GM12892 (cell line): Measurements from ENCODE around the gene WLS.

Experiments
- POLR2A ChIP-seq: IDR thresholded peaks from 2 replicates; pipeline ENCODE4 v1.6.1; 2011; ENCODE audit warnings: low read depth, low read length, control low read depth
- POLR2AphosphoS5 ChIP-seq: IDR thresholded peaks from 2 replicates; pipeline ENCODE4 v1.6.1; 2011; ENCODE audit warnings: low read depth, low read length, control low read depth
- TAF1 ChIP-seq: IDR thresholded peaks from 2 replicates; pipeline ENCODE4 v1.6.1; 2011; ENCODE audit warnings: low read depth, mild to moderate bottlenecking, control low read depth, low read length, borderline replicate concordance

GRCh38 chr1:68143633-68144032, 88.7 kb downstream of the WLS start:
- TF ChIP-seq TAF1 (no peak), POLR2A (no peak), POLR2AphosphoS5 (no peak)
